HG03571 (cell line): Measurements from ENCODE around the gene ILK.
A peak's percentile ranks its signal among the peaks of the same experiment; 100 is the strongest.

ENCODE experiments used
- ATAC-seq: cut with Tn5 transposase; IDR thresholded peaks from one replicate; pipeline ENCODE4 v1.9.1; 2021; ENCODE audit not compliant: unreplicated experiment

The ILK gene

GRCh38 chr11:6603287-6604080 lies at the start of gene ILK, which contains the start of gene RRP8:
Gene ILK (plus strand): TSS chr11:6603774. CDS start chr11:6604272, 498 bp downstream.
Gene RRP8 (minus strand): TSS chr11:6603616. CDS start chr11:6603502, 114 bp downstream.
- peak; percentile 74 for ATAC-seq

- ATAC-seq = no peak
Observed at GRCh38 chr11:6554828-6555706, 48.5 kb upstream of the ILK start.

GRCh38 chr11:6556139-6556949 lies 47.2 kb upstream of the ILK start:
- no peak for ATAC-seq

GRCh38 chr11:6557063-6557462 lies 46.5 kb upstream of the ILK start:
- no peak for ATAC-seq

- ATAC-seq = no peak
Observed at GRCh38 chr11:6557761-6558674, 45.6 kb upstream of the ILK start.

- no peak for ATAC-seq
Observed at GRCh38 chr11:6559369-6559768, 44.2 kb upstream of the ILK start.

- no peak for ATAC-seq
Observed at GRCh38 chr11:6561288-6561687, 42.3 kb upstream of the ILK start.

- no peak for ATAC-seq
Observed at GRCh38 chr11:6563121-6563619, 40.4 kb upstream of the ILK start.

- ATAC-seq = no peak
Observed at GRCh38 chr11:6563667-6564066, 39.9 kb upstream of the ILK start.

GRCh38 chr11:6565325-6565724 lies 38.2 kb upstream of the ILK start:
- no peak for ATAC-seq

- ATAC-seq = no peak
Observed at GRCh38 chr11:6565988-6566703, 37.4 kb upstream of the ILK start.

- no peak for ATAC-seq
Observed at GRCh38 chr11:6566704-6567370, 36.7 kb upstream of the ILK start.

- ATAC-seq = no peak
Observed at GRCh38 chr11:6567371-6567745, 36.2 kb upstream of the ILK start.

- ATAC-seq = no peak
Observed at GRCh38 chr11:6568191-6568918, 35.2 kb upstream of the ILK start.

GRCh38 chr11:6569706-6570105 lies 33.9 kb upstream of the ILK start:
- no peak for ATAC-seq

GRCh38 chr11:6570691-6571427 lies 32.7 kb upstream of the ILK start:
- ATAC-seq = no peak

- no peak for ATAC-seq
Observed at GRCh38 chr11:6571434-6572008, 32.1 kb upstream of the ILK start.
